GM23338 (cell line): ENCODE measurements around the gene IQCF2. TPM values are rescaled to one million over a fixed set of nuclear protein-coding genes. Genes with fewer than 3 reads are reported as not detected.

Source experiments
- ATAC-seq: fragments of 200-7000 bp; cut with Tn5 transposase; 3 replicates; pipeline ENCODE4 v1.9.1; 2020
- DNase-seq: peaks from one replicate; pipeline ENCODE4 v3.0.0-alpha.2; 2015; ENCODE audit warnings: low spot score
- H2AFZ ChIP-seq: fragments of 200-600 bp; sonication (generic); 2 replicates; pipeline ENCODE4 v1.8.0; 2016; ENCODE audit warnings: antibody characterized with exemption, mild to moderate bottlenecking, moderate library complexity
- H3F3A ChIP-seq: fragments of 200-600 bp; sonication (generic); replicated peaks from 2 replicates; pipeline ENCODE4 v1.8.0; 2017; ENCODE audit warnings: antibody characterized with exemption, mixed run types, low read depth
- H3K27ac ChIP-seq: fragments of 200-600 bp; sonication (generic); 2 replicates; pipeline ENCODE4 v1.6.1; 2016; ENCODE audit warnings: low read depth
- H3K27me3 ChIP-seq: fragments of 200-600 bp; sonication (generic); 2 replicates; pipeline ENCODE4 v1.8.0; 2016; ENCODE audit warnings: mild to moderate bottlenecking, mixed run types, moderate library complexity; ENCODE audit not compliant: insufficient read depth
- H3K36me3 ChIP-seq: fragments of 200-600 bp; sonication (generic); 2 replicates; pipeline ENCODE4 v1.8.0; 2016; ENCODE audit warnings: mild to moderate bottlenecking; ENCODE audit not compliant: insufficient read depth
- H3K4me1 ChIP-seq: fragments of 200-600 bp; sonication (generic); 2 replicates; pipeline ENCODE4 v1.8.0; 2016; ENCODE audit warnings: mild to moderate bottlenecking, moderate library complexity; ENCODE audit not compliant: insufficient read depth
- H3K4me2 ChIP-seq: fragments of 200-600 bp; sonication (generic); 2 replicates; pipeline ENCODE4 v1.7.1; 2017; ENCODE audit warnings: mixed run types
- H3K4me3 ChIP-seq: fragments of 200-600 bp; sonication (generic); 2 replicates; pipeline ENCODE4 v1.6.1; 2016; ENCODE audit warnings: mixed run types
- H3K79me2 ChIP-seq: fragments of 200-600 bp; sonication (generic); replicated peaks from 2 replicates; pipeline ENCODE4 v1.8.0; 2017; ENCODE audit warnings: mild to moderate bottlenecking; ENCODE audit not compliant: insufficient read depth
- H3K9me2 ChIP-seq: fragments of 200-600 bp; sonication (generic); 2 replicates; pipeline ENCODE4 v1.8.0; 2017; ENCODE audit not compliant: insufficient read depth
- H4K20me1 ChIP-seq: fragments of 200-600 bp; sonication (generic); replicated peaks from 2 replicates; pipeline ENCODE4 v1.8.0; 2017; ENCODE audit warnings: mild to moderate bottlenecking; ENCODE audit not compliant: insufficient read depth
- H3K27ac Mint-ChIP-seq: 2 replicates; pipeline ENCODE4 v1.8.0; 2020; ENCODE audit warnings: inconsistent platforms, mild to moderate bottlenecking, moderate library complexity, mixed read lengths
- H3K27me3 Mint-ChIP-seq: 3 replicates; pipeline ENCODE4 v1.8.0; 2022; ENCODE audit warnings: low read depth, mild to moderate bottlenecking, moderate library complexity, mixed read lengths, inconsistent platforms; ENCODE audit not compliant: insufficient read depth, poor library complexity
- H3K36me3 Mint-ChIP-seq: 3 replicates; pipeline ENCODE4 v1.8.0; 2021; ENCODE audit warnings: low read depth, mild to moderate bottlenecking, inconsistent platforms, moderate library complexity, mixed read lengths
- H3K4me1 Mint-ChIP-seq: 3 replicates; pipeline ENCODE4 v1.8.0; 2020; ENCODE audit warnings: mild to moderate bottlenecking, inconsistent platforms, mixed read lengths
- H3K4me3 Mint-ChIP-seq: 3 replicates; pipeline ENCODE4 v1.8.0; 2021; ENCODE audit warnings: moderate library complexity, mild to moderate bottlenecking, inconsistent platforms, mixed read lengths
- H3K9me3 Mint-ChIP-seq: 3 replicates; pipeline ENCODE4 v1.8.0; 2020; ENCODE audit warnings: moderate library complexity, mild to moderate bottlenecking, inconsistent platforms, mixed read lengths
- CREB1 ChIP-seq: fragments of 250-450 bp; sonication (Bioruptor Pico); IDR thresholded peaks from 2 replicates; pipeline ENCODE4 v1.5.0; 2020; ENCODE audit warnings: low read depth, mild to moderate bottlenecking, moderate library complexity
- CTCF ChIP-seq, 2 experiments: fragments of 200-600 bp in 1 of 2; sonication (generic) in 1 of 2; conservative IDR thresholded peaks; 2 replicates each; pipeline versions ENCODE4 v1.5.1 to v1.6.1; 2016 to 2017; ENCODE audit warnings: antibody characterized with exemption in 2 of 2, low read depth in 2 of 2, mild to moderate bottlenecking in 2 of 2, moderate library complexity in 1 of 2
- ETS1 ChIP-seq: IDR thresholded peaks from 2 replicates; pipeline ENCODE4 v1.6.1; 2016; ENCODE audit warnings: antibody characterized with exemption
- JUNB ChIP-seq: IDR thresholded peaks from one replicate; pipeline ENCODE4 v1.6.1; 2016; ENCODE audit warnings: antibody characterized with exemption; ENCODE audit not compliant: unreplicated experiment
- NANOG ChIP-seq: IDR thresholded peaks from 2 replicates; pipeline ENCODE4 v1.6.1; 2016; ENCODE audit warnings: antibody characterized with exemption, borderline replicate concordance
- POLR2AphosphoS5 ChIP-seq: IDR thresholded peaks from 2 replicates; pipeline ENCODE4 v1.6.1; 2016; ENCODE audit warnings: antibody characterized with exemption, low read depth
- STAT1 ChIP-seq: IDR thresholded peaks from one replicate; pipeline ENCODE4 v1.6.1; 2016; ENCODE audit warnings: antibody characterized with exemption; ENCODE audit not compliant: unreplicated experiment
- ZNF114 ChIP-seq: fragments of 250-450 bp; sonication (Bioruptor Pico); IDR thresholded peaks from 2 replicates; pipeline ENCODE4 v1.5.0; 2020; ENCODE audit warnings: mild to moderate bottlenecking, moderate library complexity
- ZNF331 ChIP-seq: fragments of 250-450 bp; sonication (Bioruptor Pico); IDR thresholded peaks from 2 replicates; pipeline ENCODE4 v1.5.0; 2020; ENCODE audit warnings: low read depth, mild to moderate bottlenecking, moderate library complexity
- ZNF462 ChIP-seq: fragments of 250-450 bp; sonication (Bioruptor Pico); IDR thresholded peaks from 2 replicates; pipeline ENCODE4 v1.5.0; 2020; ENCODE audit warnings: mild to moderate bottlenecking, moderate library complexity
- polyA plus RNA-seq: library from polyadenylated mRNA; unstranded; fragments of >200 nt; fragmentation: Nextera tagmentation; extraction: Ambion mirVana; gene quantifications from 2 replicates; pipeline ENCODE4 v1.2.1, GENCODE V29; 2016
- total RNA-seq: library from RNA; depleted of rRNA; stranded (reverse); fragments of >200 nt; shearing (Covaris generic); gene quantifications from 2 replicates; pipeline ENCODE4 v1.2.3, GENCODE V29; 2014

IQCF2 gene
- total and polyA plus RNA-seq, 2 experiments from 2014 or later, result not detected

- TF ChIP-seq ZNF462, result no peak
- TF ChIP-seq POLR2AphosphoS5, result no peak
- no peak for TF ChIP-seq ZNF114 (CRISPR knock-in tag)
- TF ChIP-seq ZNF331, result no peak
- no peak for TF ChIP-seq JUNB
- TF ChIP-seq ETS1, result no peak
These were observed 42.8 kb downstream of the IQCF2 start (continued) for GRCh38 chr3:51904034-51904823.

- Histone ChIP-seq H3K4me3 (no peak overlapping the region), H3K79me2 (no peaks in the 10 kb centered on the region), H3K9me2 (no peaks in the 10 kb centered on the region; the same call in 1 of the 2 replicates), H4K20me1 (no peaks in the 10 kb centered on the region), H3K27ac (no peak overlapping the region), H3K27me3 (no peaks in the 10 kb centered on the region), H3K4me1 (no peaks in the 10 kb centered on the region), H3K4me2 (no peak overlapping the region), H2AFZ (no peak overlapping the region), H3K36me3 (no peaks in the 10 kb centered on the region; the same call in 1 of the 2 replicates), H3F3A (no peaks in the 10 kb centered on the region)
- Mint-ChIP-seq H3K9me3 (peaks cover 51% of the 10 kb centered on the region), H3K27ac (no peak overlapping the region), H3K4me1 (no peaks in the 10 kb centered on the region), H3K36me3 (peaks cover 14% of the 10 kb centered on the region; the same call in 2 of the 3 replicates), H3K4me3 (no peak overlapping the region), H3K27me3 (peaks cover 13% of the 10 kb centered on the region)
- DNase-seq (no peak), ATAC-seq (no peak)
- TF ChIP-seq ZNF331, result no peak
- no peak for TF ChIP-seq CTCF (conservative IDR thresholded peaks at IDR 0.05; ENCODE audit: low read depth in 2 of 2)
- TF ChIP-seq CREB1 (CRISPR knock-in tag), result no peak
- TF ChIP-seq NANOG, result no peak
- TF ChIP-seq STAT1, result no peak
These were observed 46.6 kb downstream of the IQCF2 start for GRCh38 chr3:51908026-51908425.
